ENCODE data around the gene FBN1.

Gene FBN1

GRCh38 chr15:48466079-48466478, 179.4 kb downstream of the FBN1 start:
- no peak for TF ChIP-seq CTCF (IDR thresholded peaks at IDR 0.05)

GRCh38 chr15:48465410-48465809, 180.1 kb downstream of the FBN1 start:
- no peak for TF ChIP-seq CTCF (IDR thresholded peaks at IDR 0.05)

- TF ChIP-seq CTCF (IDR thresholded peaks at IDR 0.05) = no peak
Measured at GRCh38 chr15:48463366-48463880, 182.1 kb downstream of the FBN1 start.

GRCh38 chr15:48462688-48463087, 182.8 kb downstream of the FBN1 start:
- no peak for TF ChIP-seq CTCF (IDR thresholded peaks at IDR 0.05)

- TF ChIP-seq CTCF (IDR thresholded peaks at IDR 0.05) = no peak
Measured at GRCh38 chr15:48459571-48460442, 185.7 kb downstream of the FBN1 start.

GRCh38 chr15:48458876-48459275, 186.6 kb downstream of the FBN1 start:
- no peak for TF ChIP-seq CTCF (IDR thresholded peaks at IDR 0.05)

GRCh38 chr15:48456134-48456533, 189.4 kb downstream of the FBN1 start:
- TF ChIP-seq CTCF (IDR thresholded peaks at IDR 0.05) = no peak

Measured in LNCAP (cell line).